ENCODE measurements around the gene PPM1D. TPM values are rescaled to one million over a fixed set of nuclear protein-coding genes. Genes with fewer than 3 reads are reported as not detected.
A peak's percentile ranks its signal among the peaks of the same experiment; 100 is the strongest.

Gene PPM1D
- total and polyA plus RNA-seq, 2 of the 13 experiments (the other 11 are each of a cell fraction or from before 2014, with no cell fraction given): 8.0 to 26.2 TPM

GRCh38 chr17:60560860-60561257, 39.1 kb upstream of the PPM1D start (continued):
- TF ChIP-seq ZBTB33 (CRISPR knock-in tag; IDR thresholded peaks at IDR 0.05): peak; percentile 73; the same call in 1 of the 2 replicates
- TF ChIP-seq NFIC (IDR thresholded peaks at IDR 0.05; ENCODE audit: low read length): peak; percentile 44; the same call in 1 of the 2 replicates
- 0 out of 2 replicates have a peak, but pooled peaks have one; percentile 18 for TF ChIP-seq ZNF800 (CRISPR knock-in tag; IDR thresholded peaks at IDR 0.05)
- 0 out of 2 replicates have a peak, but pooled peaks have one; percentile 21 for TF ChIP-seq ZNF331 (CRISPR knock-in tag; IDR thresholded peaks at IDR 0.05)
- TF ChIP-seq ZBTB20 (CRISPR knock-in tag; IDR thresholded peaks at IDR 0.05; ENCODE audit: borderline replicate concordance, low read depth): peak; percentile 55; the same call in 1 of the 2 replicates
- TF ChIP-seq KDM1A (CRISPR knock-in tag; IDR thresholded peaks at IDR 0.05): 0 out of 2 replicates have a peak, but pooled peaks have one; percentile 44
- TF ChIP-seq ZNF292 (CRISPR knock-in tag; IDR thresholded peaks at IDR 0.05; ENCODE audit: borderline replicate concordance, low read depth): peak; percentile 29; the same call in 1 of the 2 replicates
- TF ChIP-seq FIP1L1 (IDR thresholded peaks at IDR 0.05; ENCODE audit: borderline replicate concordance, insufficient read depth, low read depth, low read length): no peak
- 0 out of 2 replicates have a peak, but pooled peaks have one; percentile 41 for TF ChIP-seq ARNTL (CRISPR knock-in tag; IDR thresholded peaks at IDR 0.05)
- peak; percentile 55; the same call in 1 of the 2 replicates for TF ChIP-seq MEIS2 (CRISPR knock-in tag; IDR thresholded peaks at IDR 0.05)
- no peak for TF ChIP-seq ZNF614 (CRISPR knock-in tag; IDR thresholded peaks at IDR 0.05; ENCODE audit: borderline replicate concordance)
- TF ChIP-seq PAXIP1 (CRISPR knock-in tag; conservative IDR thresholded peaks at IDR 0.05): peak; percentile 17; the same call in 1 of the 2 replicates
- 0 out of 2 replicates have a peak, but pooled peaks have one; percentile 14 for TF ChIP-seq ZNF414 (CRISPR knock-in tag; IDR thresholded peaks at IDR 0.05)
- 0 out of 2 replicates have a peak, but pooled peaks have one; percentile 16 for TF ChIP-seq ATF2 (CRISPR knock-in tag; IDR thresholded peaks at IDR 0.05)
- TF ChIP-seq ZNF839 (CRISPR knock-in tag; IDR thresholded peaks at IDR 0.05; ENCODE audit: borderline replicate concordance): no peak
- no peak for TF ChIP-seq NFE2L2 (IDR thresholded peaks at IDR 0.05; ENCODE audit: low read length)
- TF ChIP-seq ZNF30 (CRISPR knock-in tag; IDR thresholded peaks at IDR 0.05): 0 out of 2 replicates have a peak, but pooled peaks have one; percentile 3

Measured in HepG2 (cell line).